HG03103 (cell line): Measurements from ENCODE around the gene SERPINA4.
"Not testable (repeated sequence)": the region's sequence is repeated elsewhere in the genome, so short reads cannot be mapped to it uniquely, and the experiment has no call there.

Experiments used
- ATAC-seq: cut with Tn5 transposase; IDR thresholded peaks from one replicate; pipeline ENCODE4 v1.9.1; 2021; ENCODE audit warnings: low read depth; ENCODE audit not compliant: unreplicated experiment

Gene SERPINA4

GRCh38 chr14:94562941-94563883 is 2.0 kb downstream of the SERPINA4 start:
- no peak for ATAC-seq

- ATAC-seq: no peak
Measured at GRCh38 chr14:94564381-94564780, 3.1 kb downstream of the SERPINA4 start.

DNA sequence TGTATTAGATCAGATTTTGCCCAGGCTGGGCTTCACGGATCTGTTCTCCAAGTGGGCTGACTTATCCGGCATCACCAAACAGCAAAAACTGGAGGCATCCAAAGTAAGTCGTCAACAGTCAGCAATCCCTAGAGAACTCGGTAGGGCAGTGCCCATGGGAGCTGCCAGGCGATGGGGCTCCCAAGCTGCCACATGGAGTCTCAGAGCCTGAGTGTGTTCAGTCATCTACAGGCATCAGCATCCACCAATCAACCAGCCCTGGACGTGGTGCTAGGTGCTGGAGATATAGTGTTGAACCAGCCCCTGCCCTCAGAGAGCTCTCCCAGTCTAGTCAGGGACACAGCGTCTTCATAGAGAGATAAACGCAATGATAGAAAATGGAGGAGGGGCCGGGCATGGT is 6.9 kb downstream of the SERPINA4 start:
- no peak for ATAC-seq

GRCh38 chr14:94569381-94570001 is 8.2 kb downstream of the SERPINA4 start:
- ATAC-seq: no peak

GRCh38 chr14:94570002-94570400 is 8.8 kb downstream of the SERPINA4 start:
- ATAC-seq: no peak

- no peak for ATAC-seq
Measured at GRCh38 chr14:94570440-94570839, 9.2 kb downstream of the SERPINA4 start.

DNA sequence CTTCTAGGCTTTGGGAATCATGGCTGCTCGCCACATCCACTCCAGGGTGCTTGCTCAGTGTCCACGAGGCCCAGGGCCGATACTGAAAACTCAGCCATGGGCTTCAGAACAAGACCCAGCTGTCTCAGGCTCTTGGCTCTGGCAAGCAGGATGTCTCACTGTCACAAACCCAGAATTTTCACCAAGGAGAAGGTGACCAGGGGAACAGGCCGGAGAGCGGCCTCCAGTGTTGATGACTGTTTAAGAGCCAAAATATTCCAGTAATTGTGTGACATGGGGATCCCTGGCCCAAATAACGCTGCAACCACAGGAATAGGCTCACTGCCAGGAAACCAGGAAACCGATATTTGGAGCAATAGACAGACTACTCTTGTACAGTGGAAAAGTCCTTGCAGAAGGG is 10.2 kb downstream of the SERPINA4 start:
- no peak for ATAC-seq

DNA sequence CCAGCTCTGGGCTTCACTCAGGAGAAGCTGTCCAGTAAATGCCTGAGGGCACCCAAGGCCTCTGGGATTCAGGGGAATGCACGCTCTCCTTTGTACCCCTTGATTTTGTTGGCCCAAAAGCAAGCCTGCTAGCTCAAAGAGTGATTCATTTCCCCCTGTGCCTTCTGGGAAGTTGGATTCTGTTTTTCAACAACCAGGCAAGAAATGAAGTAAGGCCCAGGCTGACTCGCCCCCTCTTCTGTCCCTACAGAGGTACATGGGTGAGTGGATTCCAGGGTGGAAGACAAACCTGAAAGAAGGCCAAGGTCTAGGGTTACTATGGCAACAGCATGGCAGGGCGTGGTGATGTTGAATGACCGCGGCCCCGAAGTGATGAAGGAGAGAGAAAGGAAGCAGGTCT is 10.7 kb downstream of the SERPINA4 start:
- ATAC-seq: no peak

GRCh38 chr14:94572637-94573303 is 11.5 kb downstream of the SERPINA4 start:
- no peak for ATAC-seq

- no peak for ATAC-seq
Measured at GRCh38 chr14:94573475-94574277, 12.4 kb downstream of the SERPINA4 start.

GRCh38 chr14:94574336-94574735 is 13.1 kb downstream of the SERPINA4 start:
- ATAC-seq: no peak

- no peak for ATAC-seq
Measured at GRCh38 chr14:94575730-94576585, 14.7 kb downstream of the SERPINA4 start.

DNA sequence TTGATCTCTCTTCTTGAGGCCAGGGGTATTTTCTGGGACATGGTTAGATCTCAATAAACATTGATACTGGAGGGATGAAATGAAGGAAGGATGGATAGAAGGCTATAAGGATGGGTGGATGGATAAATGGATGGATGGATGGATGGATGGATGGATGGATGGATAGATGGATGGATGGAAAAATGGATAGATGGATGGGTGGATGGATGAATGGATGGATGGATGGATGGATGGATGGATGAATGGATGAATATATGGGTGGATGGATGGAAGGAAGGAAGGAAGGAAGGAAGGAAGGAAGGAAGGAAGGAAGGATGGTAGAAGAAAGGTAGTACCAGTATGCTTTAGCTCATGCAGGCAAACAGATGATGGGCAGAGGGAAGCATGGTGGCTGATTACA is 16.2 kb downstream of the SERPINA4 start:
- not testable (repeated sequence) for ATAC-seq

DNA sequence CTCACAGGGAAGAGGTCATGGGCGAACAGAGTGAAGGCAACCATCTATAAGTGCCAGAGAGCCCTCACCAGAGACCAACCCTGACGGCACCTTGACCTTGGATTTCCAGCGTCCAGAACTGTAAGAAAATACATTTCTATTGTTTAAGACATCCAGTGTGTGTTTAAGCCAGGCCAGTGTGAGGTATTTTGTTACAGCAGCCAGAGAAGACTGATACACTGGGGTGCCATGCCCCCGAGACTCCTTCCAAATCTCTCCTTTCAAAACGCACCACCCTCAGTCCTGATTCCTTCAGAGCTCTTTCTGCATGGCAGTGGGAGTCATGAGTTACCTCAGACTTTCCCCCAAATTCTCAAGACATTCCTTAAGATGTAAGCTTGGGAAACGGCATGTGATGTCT is 17.5 kb downstream of the SERPINA4 start:
- no peak for ATAC-seq

- no peak for ATAC-seq
Measured at GRCh38 chr14:94581127-94581999, 20.1 kb downstream of the SERPINA4 start, which contains the start of gene SERPINA5. Gene SERPINA5, plus strand, starts transcription at chr14:94581426. Its CDS starts 5,937 bp downstream, at chr14:94587363.

DNA sequence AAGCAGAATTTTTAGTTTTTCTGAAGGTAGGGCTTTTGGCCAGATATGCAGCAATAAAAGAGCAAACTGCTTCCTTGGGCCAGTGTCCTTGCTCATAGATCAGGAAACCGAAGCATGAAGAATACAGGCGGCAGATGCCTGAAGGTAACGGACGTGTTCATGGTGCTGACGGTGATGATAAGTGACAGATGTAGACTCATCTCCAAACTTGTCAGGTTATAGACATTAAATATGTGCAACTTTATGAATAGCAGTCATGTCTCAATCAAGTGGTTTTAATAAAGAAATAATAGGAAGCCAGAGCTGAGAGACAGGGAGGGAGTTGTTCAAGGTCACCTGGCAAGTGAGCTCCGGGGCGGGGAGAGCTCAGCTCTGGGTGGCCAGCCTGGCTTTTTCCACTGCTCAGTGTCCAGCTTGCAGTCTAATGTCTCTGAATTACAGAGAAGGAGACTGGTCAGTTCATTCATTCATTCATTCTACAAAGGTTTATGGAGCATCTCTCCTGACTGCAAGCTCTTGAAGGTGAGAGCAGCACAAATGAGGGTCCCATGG is 21.0 kb downstream of the SERPINA4 start:
- ATAC-seq: no peak

DNA sequence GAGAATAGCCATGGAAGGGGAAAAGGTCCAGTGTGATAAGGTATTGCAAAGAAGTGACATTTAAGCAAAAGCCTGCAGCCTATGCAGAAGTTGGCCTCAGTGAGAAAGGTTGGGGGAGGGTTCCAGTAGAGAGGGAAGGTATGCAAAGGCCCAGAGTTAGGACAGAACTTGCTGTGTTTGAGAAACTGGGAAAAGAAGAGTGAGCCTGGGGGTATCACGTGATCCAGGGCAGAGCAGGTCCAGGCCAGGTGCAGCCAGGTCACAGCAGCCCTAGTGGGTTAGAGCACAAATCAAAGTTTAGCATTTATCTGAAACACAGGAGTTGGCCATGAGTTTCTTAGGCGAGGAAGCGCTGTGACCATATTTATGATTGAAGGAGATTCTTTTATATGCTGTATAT is 21.6 kb downstream of the SERPINA4 start:
- ATAC-seq: no peak

GRCh38 chr14:94583557-94583956 is 22.3 kb downstream of the SERPINA4 start:
- no peak for ATAC-seq
